MM.1S (cell line): ENCODE results near the gene CTRB1.

Experiments used
- DNase-seq: peaks from one replicate; pipeline ENCODE4 v3.0.0-alpha.2; 2015
- H2AFZ ChIP-seq: fragments of 300-600 bp; sonication (generic); 2 replicates; pipeline ENCODE4 v1.6.0; 2016; ENCODE audit warnings: antibody characterized with exemption, low read length
- H3F3A ChIP-seq: fragments of 300-600 bp; sonication (generic); 2 replicates; pipeline ENCODE4 v1.6.1; 2016; ENCODE audit warnings: mild to moderate bottlenecking, antibody characterized with exemption, low read length, moderate library complexity, mixed read lengths; ENCODE audit not compliant: insufficient read depth
- H3K27ac ChIP-seq: fragments of 300-600 bp; sonication (generic); 2 replicates; pipeline ENCODE4 v1.5.1; 2016; ENCODE audit warnings: mild to moderate bottlenecking, low read length
- H3K27me3 ChIP-seq: fragments of 300-600 bp; sonication (generic); replicated peaks from 2 replicates; pipeline ENCODE4 v1.6.0; 2016; ENCODE audit warnings: low read length; ENCODE audit not compliant: insufficient read depth
- H3K36me3 ChIP-seq: fragments of 300-600 bp; sonication (generic); replicated peaks from 2 replicates; pipeline ENCODE4 v1.6.1; 2016; ENCODE audit warnings: mild to moderate bottlenecking, low read length, mixed read lengths; ENCODE audit not compliant: insufficient read depth
- H3K4me1 ChIP-seq: fragments of 300-600 bp; sonication (generic); 2 replicates; pipeline ENCODE4 v1.6.1; 2016; ENCODE audit warnings: low read length, mixed read lengths
- H3K4me2 ChIP-seq: fragments of 300-600 bp; sonication (generic); 2 replicates; pipeline ENCODE4 v1.6.0; 2016; ENCODE audit warnings: low read depth, low read length
- H3K4me3 ChIP-seq: fragments of 300-600 bp; sonication (generic); 2 replicates; pipeline ENCODE4 v1.5.1; 2016; ENCODE audit warnings: low read length, mixed read lengths
- H3K79me2 ChIP-seq: fragments of 300-600 bp; sonication (generic); 2 replicates; pipeline ENCODE4 v1.6.1; 2016; ENCODE audit warnings: mixed run types, low read length, mixed read lengths
- H3K9ac ChIP-seq: fragments of 300-600 bp; sonication (generic); 2 replicates; pipeline ENCODE4 v1.6.1; 2016; ENCODE audit warnings: low read length, mixed read lengths
- H3K9me2 ChIP-seq: fragments of 300-600 bp; sonication (generic); replicated peaks from 2 replicates; pipeline ENCODE4 v1.6.1; 2016; ENCODE audit warnings: mild to moderate bottlenecking, low read length, mixed read lengths; ENCODE audit not compliant: insufficient read depth
- H3K9me3 ChIP-seq: fragments of 300-600 bp; sonication (generic); replicated peaks from 2 replicates; pipeline ENCODE4 v1.6.1; 2016; ENCODE audit warnings: mild to moderate bottlenecking, low read length, mixed read lengths; ENCODE audit not compliant: insufficient read depth
- H4K20me1 ChIP-seq: fragments of 300-600 bp; sonication (generic); 2 replicates; pipeline ENCODE4 v1.6.1; 2016; ENCODE audit warnings: mild to moderate bottlenecking, low read length, moderate library complexity, mixed read lengths; ENCODE audit not compliant: insufficient read depth
- CTCF ChIP-seq: fragments of 300-600 bp; sonication (generic); IDR thresholded peaks from 2 replicates; pipeline ENCODE4 v1.5.1; 2016; ENCODE audit warnings: antibody characterized with exemption, low read length, mixed read lengths
- EZH2 ChIP-seq: fragments of 300-600 bp; sonication (generic); optimal IDR thresholded peaks from 2 replicates; pipeline ENCODE3; 2017; ENCODE audit warnings: low read depth, mild to moderate bottlenecking, antibody characterized with exemption, low read length, mixed read lengths
- EZH2phosphoT487 ChIP-seq: fragments of 300-600 bp; sonication (generic); IDR thresholded peaks from 2 replicates; pipeline ENCODE4 v1.6.1; 2018; ENCODE audit warnings: antibody characterized with exemption, low read length

CTRB1 gene

DNA sequence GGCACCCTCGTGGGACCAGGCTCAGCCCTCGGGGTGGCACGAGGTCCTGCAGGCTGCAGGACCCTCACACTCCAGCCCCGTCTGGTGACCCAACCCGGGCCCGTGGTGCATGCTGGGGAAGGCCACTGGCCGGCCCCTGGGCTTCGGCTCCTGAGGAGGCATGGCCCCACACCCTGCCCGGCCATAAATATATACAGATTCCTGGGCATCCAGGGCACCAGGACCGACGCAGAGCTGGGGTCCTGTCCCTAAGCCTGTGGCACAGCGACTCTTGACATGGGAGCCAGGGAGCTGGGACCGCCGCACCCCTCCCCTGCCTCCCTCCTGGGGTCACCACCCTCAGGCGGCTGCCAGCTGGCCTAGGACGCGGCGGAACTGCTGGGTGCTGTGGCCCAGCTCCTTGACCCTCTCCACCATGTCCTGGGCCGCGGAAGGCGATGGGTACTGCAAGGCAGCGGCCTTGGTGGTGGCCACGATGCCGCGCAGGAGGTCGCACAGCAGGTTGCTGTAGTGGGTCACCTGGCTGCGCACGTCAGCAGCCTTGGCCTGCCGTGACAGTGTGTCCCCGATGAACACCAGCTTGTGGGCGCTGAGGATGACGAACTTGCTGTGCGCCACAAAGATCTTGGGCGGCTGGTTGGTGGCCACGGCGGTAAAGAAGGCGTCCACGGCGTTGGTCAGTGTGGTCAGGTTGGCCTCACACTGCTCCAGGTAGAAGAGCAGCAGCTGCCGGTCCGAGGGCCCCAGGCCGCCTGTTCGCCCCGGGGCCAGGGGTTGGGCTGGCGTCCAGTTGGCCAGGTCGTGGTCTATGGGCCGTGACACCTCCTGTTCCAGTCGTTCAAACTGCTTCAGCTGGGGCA, 10.6 kb downstream of the CTRB1 start:
- Histone ChIP-seq H3K9ac (no peak overlapping the region), H3K27ac (no peak overlapping the region), H3K4me1 (no peaks in the 10 kb centered on the region), H3K9me3 (no peaks in the 10 kb centered on the region), H3K4me3 (no peak overlapping the region), H3K27me3 (no peaks in the 10 kb centered on the region; the same call in 1 of the 2 replicates), H3F3A (no peaks in the 10 kb centered on the region), H4K20me1 (no peaks in the 10 kb centered on the region), H3K9me2 (no peaks in the 10 kb centered on the region), H2AFZ (no peak overlapping the region), H3K4me2 (no peak overlapping the region), H3K36me3 (no peaks in the 10 kb centered on the region), H3K79me2 (no peaks in the 10 kb centered on the region)
- no peak for DNase-seq
- no peak for TF ChIP-seq EZH2phosphoT487
- no peak for TF ChIP-seq EZH2
- no peak for TF ChIP-seq CTCF

- no peak overlapping the region for H3K4me3 ChIP-seq
- no peaks in the 10 kb centered on the region for H4K20me1 ChIP-seq
- H3K27me3 ChIP-seq: no peaks in the 10 kb centered on the region; the same call in 1 of the 2 replicates
- no peaks in the 10 kb centered on the region for H3K36me3 ChIP-seq
- no peaks in the 10 kb centered on the region for H3K4me1 ChIP-seq
- DNase-seq: no peak
- no peak overlapping the region for H3K9ac ChIP-seq
- no peaks in the 10 kb centered on the region for H3K9me3 ChIP-seq
- no peaks in the 10 kb centered on the region for H3K9me2 ChIP-seq
- no peaks in the 10 kb centered on the region for H3K79me2 ChIP-seq
- H3K4me2 ChIP-seq: no peak overlapping the region
- H2AFZ ChIP-seq: no peak overlapping the region
- no peak overlapping the region for H3K27ac ChIP-seq
- no peaks in the 10 kb centered on the region for H3F3A ChIP-seq
- no peak for TF ChIP-seq EZH2phosphoT487
- no peak for TF ChIP-seq CTCF
- no peak for TF ChIP-seq EZH2
Measured at GRCh38 chr16:75230471-75231110, 11.8 kb downstream of the CTRB1 start.

- Histone ChIP-seq H3K9me3 (no peaks in the 10 kb centered on the region), H3K36me3 (no peaks in the 10 kb centered on the region), H3K4me1 (no peaks in the 10 kb centered on the region), H3K27me3 (no peaks in the 10 kb centered on the region; the same call in 1 of the 2 replicates), H3K79me2 (no peaks in the 10 kb centered on the region), H3K9ac (no peak overlapping the region), H3K9me2 (no peaks in the 10 kb centered on the region), H3K4me3 (no peak overlapping the region), H3K27ac (no peak overlapping the region), H2AFZ (no peak overlapping the region), H3F3A (no peaks in the 10 kb centered on the region), H3K4me2 (no peak overlapping the region), H4K20me1 (no peaks in the 10 kb centered on the region)
- TF ChIP-seq EZH2: no peak
- no peak for TF ChIP-seq EZH2phosphoT487
- no peak for TF ChIP-seq CTCF
- DNase-seq: no peak
Measured at GRCh38 chr16:75231570-75231969, 12.8 kb downstream of the CTRB1 start.
